ENCODE data around the gene ARL15. TPM values are rescaled to one million over a fixed set of nuclear protein-coding genes. Genes with fewer than 3 reads are reported as not detected.

Gene ARL15
- total and polyA plus RNA-seq, 7 donors, result 11.7 to 30.7 (median 16.6) TPM

- no peak for TF ChIP-seq CTCF (IDR thresholded peaks at IDR 0.05)
- no peak for TF ChIP-seq POLR2A (IDR thresholded peaks at IDR 0.05)
- no peak for TF ChIP-seq POLR2AphosphoS5 (IDR thresholded peaks at IDR 0.05)
- TF ChIP-seq EP300 (IDR thresholded peaks at IDR 0.05), result no peak
- WGBS, 2 donors, result 78 to 91% methylated on average over 4 of the region's 4 CpGs
- Histone ChIP-seq H3K27ac (no peak overlapping the region), H3K9me3 (no peaks in the 10 kb centered on the region), H3K36me3 (no peaks in the 10 kb centered on the region), H3K27me3 (no peaks in the 10 kb centered on the region), H3K4me3 (no peak overlapping the region), H3K4me1 (no peaks in the 10 kb centered on the region)
- DNase-seq, result no peak
- intact Hi-C loops (cut with DNase I), result no loop called here
Observed at GRCh38 chr5:54329731-54330709, 19.6 kb upstream of the ARL15 start.

DNA sequence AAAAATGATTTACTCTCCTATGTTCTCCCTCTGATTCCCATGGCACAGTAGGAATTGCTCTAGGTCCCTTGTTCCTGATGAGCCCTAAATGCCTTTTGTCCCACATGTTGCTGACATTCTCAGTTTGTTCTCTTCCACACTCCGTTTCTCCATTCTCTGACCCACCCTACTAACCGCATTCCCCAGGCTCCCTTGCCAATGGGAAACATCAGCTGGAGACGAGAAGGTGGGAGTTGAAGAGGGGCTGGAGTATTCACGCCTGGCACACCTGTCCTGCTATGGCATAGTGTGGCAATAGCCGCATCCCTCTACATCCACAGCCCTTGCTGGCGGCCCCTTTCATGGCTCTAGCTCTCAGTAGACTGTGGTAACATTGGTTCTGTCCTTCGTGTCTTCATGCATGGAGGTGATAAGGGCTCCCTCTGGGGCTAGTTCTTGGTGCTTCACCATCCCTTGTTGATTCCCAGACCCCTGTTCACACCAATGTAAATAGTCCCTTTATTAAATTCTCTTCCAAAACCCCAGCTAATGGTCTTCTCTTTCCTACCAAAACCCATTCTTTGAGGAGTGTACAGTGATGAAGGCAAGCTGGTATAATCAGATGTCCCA lies 16.4 kb upstream of the ARL15 start:
- Histone ChIP-seq H3K9me3 (no peaks in the 10 kb centered on the region), H3K4me3 (no peak overlapping the region), H3K36me3 (no peaks in the 10 kb centered on the region), H3K4me1 (no peaks in the 10 kb centered on the region), H3K27me3 (no peaks in the 10 kb centered on the region), H3K27ac (no peak overlapping the region)
- WGBS, 2 donors, result 94% methylated on average over 7 of the region's 7 CpGs
- intact Hi-C loops (cut with DNase I), result no loop called here
- DNase-seq, result no peak
- TF ChIP-seq CTCF (IDR thresholded peaks at IDR 0.05) (no peak), EP300 (IDR thresholded peaks at IDR 0.05) (no peak), POLR2AphosphoS5 (IDR thresholded peaks at IDR 0.05) (no peak), POLR2A (IDR thresholded peaks at IDR 0.05) (no peak)

- H3K36me3 ChIP-seq, result no peaks in the 10 kb centered on the region
- TF ChIP-seq EP300 (IDR thresholded peaks at IDR 0.05), result no peak
- TF ChIP-seq CTCF (IDR thresholded peaks at IDR 0.05), result no peak
- TF ChIP-seq POLR2AphosphoS5 (IDR thresholded peaks at IDR 0.05), result no peak
- no peak for TF ChIP-seq POLR2A (IDR thresholded peaks at IDR 0.05)
- no peak for DNase-seq
- no peaks in the 10 kb centered on the region for H3K4me1 ChIP-seq
- no peak overlapping the region for H3K4me3 ChIP-seq
- H3K27ac ChIP-seq, result no peak overlapping the region
- no peaks in the 10 kb centered on the region for H3K27me3 ChIP-seq
- intact Hi-C loops (cut with DNase I), result no loop called here
- 60 to 79% methylated on average over 5 of the region's 5 CpGs for WGBS, 2 donors
- H3K9me3 ChIP-seq, result no peaks in the 10 kb centered on the region
Observed at GRCh38 chr5:54325610-54326311, 15.4 kb upstream of the ARL15 start.

GRCh38 chr5:54325272-54325609 lies 14.9 kb upstream of the ARL15 start:
- no peaks in the 10 kb centered on the region for H3K36me3 ChIP-seq
- intact Hi-C loops (cut with DNase I), result no loop called here
- WGBS, 2 donors, result 66 to 73% methylated on average over 1 of the region's 1 CpG
- H3K9me3 ChIP-seq, result no peaks in the 10 kb centered on the region
- H3K27ac ChIP-seq, result no peak overlapping the region
- DNase-seq, result no peak
- H3K27me3 ChIP-seq, result no peaks in the 10 kb centered on the region
- no peaks in the 10 kb centered on the region for H3K4me1 ChIP-seq
- no peak overlapping the region for H3K4me3 ChIP-seq
- TF ChIP-seq POLR2A (IDR thresholded peaks at IDR 0.05) (no peak), POLR2AphosphoS5 (IDR thresholded peaks at IDR 0.05) (no peak)

All from sigmoid colon (tissue), 7 donors.